Prostate gland (tissue), 2 donors: ENCODE results near the gene GDPD5. TPM values are rescaled to one million over a fixed set of nuclear protein-coding genes. Genes with fewer than 3 reads are reported as not detected.

ENCODE experiments used
- DNase-seq: peaks from one replicate; pipeline ENCODE4 v3.0.0-alpha.2; 2019; ENCODE audit warnings: low spot score
- H3K27ac ChIP-seq, 2 donors: fragments of 200-600 bp; sonication (generic); 2 replicates each; pipeline ENCODE4 v1.5.1; 2017 to 2019
- H3K27me3 ChIP-seq: fragments of 200-600 bp; sonication (generic); replicated peaks from 2 replicates; pipeline ENCODE4 v1.5.1; 2019; ENCODE audit not compliant: insufficient read depth
- H3K36me3 ChIP-seq, 2 donors: fragments of 200-600 bp; sonication (generic); 1 replicate in 1 of 2; 2 replicates in 1 of 2; pipeline versions ENCODE4 v1.5.1 to v1.8.1; 2017 to 2019
- H3K4me1 ChIP-seq: fragments of 200-600 bp; sonication (generic); replicated peaks from 2 replicates; pipeline ENCODE4 v1.5.1; 2019
- H3K4me3 ChIP-seq, 2 donors: fragments of 200-600 bp; sonication (generic); 2 replicates each; pipeline ENCODE4 v1.5.1; 2017 to 2019
- H3K9me3 ChIP-seq: fragments of 200-600 bp; sonication (generic); 2 replicates; pipeline ENCODE4 v1.5.1; 2017
- CTCF ChIP-seq, 4 experiments: fragments of 200-600 bp in 2 of 4; fragments of 450-650 bp in 2 of 4; sonication (generic) in 2 of 4; IDR thresholded peaks; 1 replicate in 3 of 4; 2 replicates in 1 of 4; pipeline ENCODE4 v1.5.1; 2016 to 2019; ENCODE audit warnings: antibody characterized with exemption in 4 of 4, mild to moderate bottlenecking in 2 of 4, moderate library complexity in 2 of 4
- POLR2A ChIP-seq: fragments of 450-650 bp; IDR thresholded peaks from one replicate; pipeline ENCODE4 v1.6.1; 2016; ENCODE audit warnings: antibody characterized with exemption, mild to moderate bottlenecking
- POLR2AphosphoS5 ChIP-seq: sonication (generic); formaldehyde crosslinking; IDR thresholded peaks from one replicate; pipeline ENCODE4 v1.6.1; 2017; ENCODE audit warnings: antibody characterized with exemption
- WGBS: methylation state at CpG from one replicate; pipeline ENCODE4 v1.1.5; 2018; 5-methylcytosine and 5-hydroxymethylcytosine counted together
- intact Hi-C: fragments of 100-400 bp; cut with DNase I; formaldehyde crosslinking; loops from one replicate; pipeline ENCODE4 v1.14.2; 2022
- total RNA-seq, 2 donors: library from RNA; depleted of rRNA; stranded (reverse); fragments of >200 nt; gene quantifications; one replicate each; pipeline ENCODE4 v1.1.0, GENCODE V29; 2016

GDPD5 gene
- total RNA-seq, 2 donors from 2014 or later: 1.7 to 14.6 TPM

DNA sequence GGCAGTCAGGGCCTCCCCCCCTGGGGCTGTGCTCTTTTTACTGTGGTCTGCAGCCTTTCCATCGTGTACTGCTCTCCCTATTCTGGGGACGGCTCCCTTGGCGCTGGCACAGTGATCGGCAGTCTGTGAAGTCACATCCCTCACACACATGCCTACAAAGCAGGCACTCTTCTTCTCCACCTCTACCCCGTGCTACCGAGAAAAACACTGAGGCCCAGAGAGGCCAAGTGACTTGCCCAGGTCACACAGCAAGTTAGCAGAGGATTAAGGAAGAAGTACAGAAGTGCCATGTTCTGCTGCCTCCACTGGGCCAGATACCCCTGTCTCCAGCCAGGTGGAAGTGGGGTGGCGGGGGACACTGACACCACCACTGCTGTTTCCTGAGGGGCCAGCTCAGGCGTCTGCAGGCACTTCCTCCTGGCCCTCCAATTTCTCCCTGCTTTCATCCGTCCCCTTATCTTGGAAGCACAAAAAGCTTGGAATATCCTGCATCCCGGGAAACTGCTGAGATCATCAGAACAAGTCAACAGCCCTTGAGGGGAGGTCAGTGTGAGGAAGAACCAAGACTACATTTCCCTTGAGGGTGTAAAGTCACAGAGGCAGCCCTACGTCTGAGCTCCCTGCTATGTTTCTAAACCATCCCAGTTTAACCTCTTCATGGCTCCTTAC is 62.5 kb downstream of the GDPD5 start:
- Histone ChIP-seq H3K27me3 (no peaks in the 10 kb centered on the region), H3K9me3 (no peaks in the 10 kb centered on the region)

GRCh38 chr11:75462117-75462653 is 63.6 kb downstream of the GDPD5 start:
- WGBS: 88% methylated on average over 5 of the region's 5 CpGs
- no peaks in the 10 kb centered on the region for H3K27me3 ChIP-seq
- TF ChIP-seq POLR2AphosphoS5: no peak
- TF ChIP-seq CTCF (IDR thresholded peaks at IDR 0.05): no peak
- TF ChIP-seq POLR2A: no peak
- no peak overlapping the region for H3K27ac ChIP-seq
- no peak for DNase-seq
- intact Hi-C loops: no loop called here
- H3K36me3 ChIP-seq: no peaks in the 10 kb centered on the region
- no peak overlapping the region for H3K4me3 ChIP-seq
- H3K9me3 ChIP-seq: no peaks in the 10 kb centered on the region
- H3K4me1 ChIP-seq: no peaks in the 10 kb centered on the region

More for the DNA sequence above, 62.5 kb downstream of the GDPD5 start:
- Histone ChIP-seq H3K4me1 (no peaks in the 10 kb centered on the region), H3K4me3 (no peak overlapping the region), H3K27ac (no peak overlapping the region), H3K36me3 (no peaks in the 10 kb centered on the region)
- TF ChIP-seq CTCF (IDR thresholded peaks at IDR 0.05) (no peak), POLR2AphosphoS5 (no peak), POLR2A (no peak)
- WGBS: 61% methylated on average over 11 of the region's 11 CpGs
- intact Hi-C loops: no loop called here
- no peak for DNase-seq

- Histone ChIP-seq H3K27me3 (no peaks in the 10 kb centered on the region), H3K4me3 (no peak overlapping the region), H3K9me3 (no peaks in the 10 kb centered on the region), H3K27ac (no peak overlapping the region), H3K36me3 (no peaks in the 10 kb centered on the region), H3K4me1 (no peaks in the 10 kb centered on the region)
- 60% methylated on average over 6 of the region's 6 CpGs for WGBS
- DNase-seq: no peak
- intact Hi-C loops: no loop called here
- no peak for TF ChIP-seq POLR2AphosphoS5
- no peak for TF ChIP-seq POLR2A
- TF ChIP-seq CTCF (IDR thresholded peaks at IDR 0.05): no peak
These were observed 64.6 kb downstream of the GDPD5 start for GRCh38 chr11:75461151-75461550.

- intact Hi-C loops: no loop called here
- no peak for TF ChIP-seq CTCF (IDR thresholded peaks at IDR 0.05)
- no peak for TF ChIP-seq POLR2A
- TF ChIP-seq POLR2AphosphoS5: no peak
- no peaks in the 10 kb centered on the region for H3K9me3 ChIP-seq
- no peaks in the 10 kb centered on the region for H3K36me3 ChIP-seq
- WGBS: 86% methylated on average over 11 of the region's 14 CpGs
- no peak overlapping the region for H3K4me3 ChIP-seq
- H3K27ac ChIP-seq: no peak overlapping the region
- no peak for DNase-seq
- H3K4me1 ChIP-seq: no peaks in the 10 kb centered on the region
- no peaks in the 10 kb centered on the region for H3K27me3 ChIP-seq
These were observed 69.1 kb downstream of the GDPD5 start for GRCh38 chr11:75456596-75457183.

GRCh38 chr11:75454987-75455386 is 70.8 kb downstream of the GDPD5 start:
- Histone ChIP-seq H3K36me3 (no peaks in the 10 kb centered on the region), H3K27me3 (no peaks in the 10 kb centered on the region), H3K4me3 (no peak overlapping the region), H3K4me1 (no peaks in the 10 kb centered on the region), H3K27ac (no peak overlapping the region), H3K9me3 (no peaks in the 10 kb centered on the region)
- 64% methylated on average over 5 of the region's 5 CpGs for WGBS
- TF ChIP-seq POLR2AphosphoS5 (no peak), CTCF (IDR thresholded peaks at IDR 0.05) (no peak), POLR2A (no peak)
- DNase-seq: no peak
- intact Hi-C loops: no loop called here
